GM12878 (cell line): Measurements from ENCODE around the gene ELP4.

ENCODE experiments used
- JUND ChIP-seq: IDR thresholded peaks from 2 replicates; pipeline ENCODE4 v1.6.1; 2012; ENCODE audit warnings: low read depth, mild to moderate bottlenecking, low read length, improper control_type of control experiment, moderate library complexity
- POLR2A ChIP-seq: IDR thresholded peaks from 2 replicates; pipeline ENCODE4 v1.6.1; 2011; ENCODE audit warnings: low read depth, mild to moderate bottlenecking, low read length
- ZNF217 ChIP-seq: fragments of 450-650 bp; IDR thresholded peaks from 2 replicates; pipeline ENCODE4 v1.6.1; 2017; ENCODE audit warnings: antibody characterized with exemption, mild to moderate bottlenecking

GRCh38 chr11:31480930-31481329 lies 28.6 kb upstream of the ELP4 start:
- TF ChIP-seq JUND (no peak), POLR2A (no peak), ZNF217 (no peak)
